Measurements from ENCODE around the gene ZNF837.

The ZNF837 gene

GRCh38 chr19:58335630-58336029 lies 45.2 kb downstream of the ZNF837 start:
- H3K36me3 ChIP-seq (ENCODE audit: insufficient read depth, low read length): peaks cover 42% of the 10 kb centered on the region

DNA sequence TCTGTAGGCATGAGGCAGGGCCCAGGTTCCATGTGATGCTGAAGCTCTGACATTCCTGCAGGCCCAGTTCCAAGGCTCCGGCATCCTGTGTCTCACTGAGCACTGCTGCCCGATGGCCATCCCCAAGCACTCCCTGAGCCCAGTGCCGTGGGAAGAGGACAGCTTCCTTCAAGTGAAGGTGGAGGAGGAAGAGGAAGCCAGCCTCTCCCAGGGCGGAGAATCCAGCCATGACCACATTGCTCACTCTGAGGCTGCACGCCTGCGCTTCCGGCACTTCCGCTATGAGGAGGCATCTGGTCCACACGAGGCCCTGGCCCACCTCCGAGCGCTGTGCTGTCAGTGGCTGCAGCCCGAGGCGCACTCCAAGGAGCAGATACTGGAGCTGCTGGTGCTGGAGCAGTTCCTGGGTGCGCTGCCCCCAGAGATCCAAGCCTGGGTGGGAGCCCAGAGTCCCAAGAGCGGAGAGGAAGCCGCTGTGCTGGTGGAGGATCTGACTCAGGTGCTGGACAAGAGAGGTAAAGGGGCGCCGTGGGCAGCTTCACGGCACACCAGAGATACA lies 46.1 kb downstream of the ZNF837 start:
- Histone ChIP-seq H3K36me3 (ENCODE audit: insufficient read depth, low read length) (peaks cover 42% of the 10 kb centered on the region), H3K9ac (ENCODE audit: low read length) (no peak overlapping the region), H3K4me1 (ENCODE audit: insufficient read depth, low read length) (no peaks in the 10 kb centered on the region), H3K27me3 (ENCODE audit: control insufficient read depth in 1 of 2, insufficient read depth in 2 of 2, low read length in 2 of 2) (no peaks in the 10 kb centered on the region), H3K9me3 (ENCODE audit: low read length) (no peaks in the 10 kb centered on the region), H3K4me3 (ENCODE audit: low read depth in 1 of 2, low read length in 2 of 2) (no peak overlapping the region), H3K27ac (ENCODE audit: low read depth, low read length) (no peak overlapping the region)

More at GRCh38 chr19:58335630-58336029, 45.2 kb downstream of the ZNF837 start:
- no peak overlapping the region for H3K9ac ChIP-seq (ENCODE audit: low read length)
- no peaks in the 10 kb centered on the region for H3K9me3 ChIP-seq (ENCODE audit: low read length)
- H3K27ac ChIP-seq (ENCODE audit: low read depth, low read length): no peak overlapping the region
- H3K4me3 ChIP-seq (ENCODE audit: low read depth in 1 of 2, low read length in 2 of 2): no peak overlapping the region
- no peaks in the 10 kb centered on the region for H3K27me3 ChIP-seq (ENCODE audit: control insufficient read depth in 1 of 2, insufficient read depth in 2 of 2, low read length in 2 of 2)
- no peaks in the 10 kb centered on the region for H3K4me1 ChIP-seq (ENCODE audit: insufficient read depth, low read length)

DNA sequence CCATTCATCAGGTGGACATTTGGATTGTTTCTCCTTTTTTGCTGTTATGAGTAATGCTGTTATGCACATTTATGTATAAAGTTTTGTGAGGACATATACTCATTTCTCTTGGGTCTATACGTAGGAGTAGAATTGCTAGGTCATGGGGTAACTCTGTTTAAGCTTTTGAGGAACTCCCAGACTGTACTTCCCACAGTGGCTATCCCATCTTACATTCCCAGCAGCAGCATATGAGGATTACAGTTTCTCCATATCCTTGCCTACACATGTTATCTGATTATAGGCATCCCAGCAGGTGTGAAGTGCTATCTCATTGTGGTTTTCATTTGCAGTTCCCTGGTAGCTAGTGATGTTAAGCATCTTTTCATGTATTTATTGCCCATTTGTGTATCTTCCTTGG lies 48.1 kb downstream of the ZNF837 start:
- Histone ChIP-seq H3K4me3 (ENCODE audit: low read depth in 1 of 2, low read length in 2 of 2) (no peak overlapping the region), H3K36me3 (ENCODE audit: insufficient read depth, low read length) (peaks cover 26% of the 10 kb centered on the region), H3K9ac (ENCODE audit: low read length) (no peak overlapping the region), H3K27ac (ENCODE audit: low read depth, low read length) (no peak overlapping the region), H3K9me3 (ENCODE audit: low read length) (no peaks in the 10 kb centered on the region), H3K27me3 (ENCODE audit: control insufficient read depth in 1 of 2, insufficient read depth in 2 of 2, low read length in 2 of 2) (no peaks in the 10 kb centered on the region), H3K4me1 (ENCODE audit: insufficient read depth, low read length) (peaks cover 10% of the 10 kb centered on the region)

- no peak overlapping the region for H3K27ac ChIP-seq (ENCODE audit: low read depth, low read length)
- peaks cover 22% of the 10 kb centered on the region for H3K4me1 ChIP-seq (ENCODE audit: insufficient read depth, low read length)
- H3K9ac ChIP-seq (ENCODE audit: low read length): no peak overlapping the region
Observed at GRCh38 chr19:58330458-58330857, 50.4 kb downstream of the ZNF837 start.

DNA sequence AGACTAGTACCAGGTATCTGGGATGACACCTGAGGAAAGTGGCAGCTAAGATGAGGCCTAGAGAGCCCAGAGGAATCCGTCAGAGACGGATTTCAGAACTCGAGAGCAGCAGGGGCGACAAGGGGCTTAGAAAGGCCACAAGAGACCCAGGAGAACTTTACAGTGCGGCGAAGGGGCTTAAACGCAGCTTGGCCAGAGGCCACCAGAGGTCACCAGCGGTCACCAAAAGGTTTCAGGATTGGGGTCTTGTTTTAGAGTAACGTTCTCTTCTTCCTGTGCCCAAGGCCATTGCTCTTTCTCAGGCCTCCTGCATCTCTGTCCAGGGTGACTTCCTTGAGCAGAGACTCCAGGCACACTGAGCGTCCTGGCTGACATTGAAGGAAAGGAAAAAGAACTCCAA lies 51.8 kb downstream of the ZNF837 start:
- H3K4me1 ChIP-seq (ENCODE audit: insufficient read depth, low read length): peaks cover 22% of the 10 kb centered on the region
- H3K9me3 ChIP-seq (ENCODE audit: low read length): no peaks in the 10 kb centered on the region
- H3K27me3 ChIP-seq (ENCODE audit: control insufficient read depth in 1 of 2, insufficient read depth in 2 of 2, low read length in 2 of 2): no peaks in the 10 kb centered on the region
- H3K9ac ChIP-seq (ENCODE audit: low read length): no peak overlapping the region
- H3K27ac ChIP-seq (ENCODE audit: low read depth, low read length): no peak overlapping the region
- H3K36me3 ChIP-seq (ENCODE audit: insufficient read depth, low read length): no peaks in the 10 kb centered on the region
- no peak overlapping the region for H3K4me3 ChIP-seq (ENCODE audit: low read depth in 1 of 2, low read length in 2 of 2)

More at GRCh38 chr19:58330458-58330857, 50.4 kb downstream of the ZNF837 start:
- H3K27me3 ChIP-seq (ENCODE audit: control insufficient read depth in 1 of 2, insufficient read depth in 2 of 2, low read length in 2 of 2): no peaks in the 10 kb centered on the region
- no peaks in the 10 kb centered on the region for H3K9me3 ChIP-seq (ENCODE audit: low read length)
- no peak overlapping the region for H3K4me3 ChIP-seq (ENCODE audit: low read depth in 1 of 2, low read length in 2 of 2)
- H3K36me3 ChIP-seq (ENCODE audit: insufficient read depth, low read length): peaks cover 8% of the 10 kb centered on the region

DNA sequence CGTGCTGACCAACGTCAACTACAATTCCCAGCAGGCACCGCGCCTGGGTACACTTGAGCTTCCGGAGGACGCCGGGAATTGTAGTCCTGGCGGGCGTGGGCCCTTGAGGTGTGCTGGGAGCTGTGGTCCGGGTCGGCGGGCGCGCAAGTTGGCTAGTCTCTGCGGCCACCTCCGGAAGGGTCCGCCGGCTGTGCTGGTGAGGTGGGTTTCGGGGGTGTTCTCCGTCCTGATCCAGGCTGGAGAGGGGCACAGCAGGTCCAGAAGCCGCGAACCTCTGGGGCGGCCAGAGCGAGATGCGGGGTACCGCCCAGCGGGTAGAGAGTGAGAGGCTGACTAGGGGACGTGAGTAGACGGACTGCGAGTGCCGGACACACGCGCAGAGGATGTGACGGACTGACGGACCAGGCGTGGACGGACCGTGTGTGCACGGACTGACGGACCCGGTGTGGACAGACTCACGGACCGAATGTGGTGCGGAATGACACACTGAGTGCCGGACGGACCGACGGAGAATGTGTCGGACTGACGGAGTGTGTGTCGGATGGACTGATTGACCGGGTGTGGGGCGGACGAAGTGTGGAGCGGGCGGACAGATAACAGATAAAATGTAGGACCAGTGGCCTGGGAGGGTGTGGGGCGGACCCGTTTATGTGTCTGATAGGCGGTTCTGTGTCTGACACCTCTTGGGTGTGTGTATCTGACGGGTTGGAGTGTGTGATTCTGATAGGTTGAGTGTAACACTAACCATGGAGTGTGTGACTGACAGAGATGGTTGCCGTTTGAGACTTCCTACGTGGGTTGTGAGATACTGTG lies 53.7 kb downstream of the ZNF837 start, which contains the start of gene ZSCAN22:
Gene ZSCAN22 (plus strand): TSS at position 81 of the 813 bp plus-strand sequence. CDS start 7,809 bp downstream, outside the sequence.
- Histone ChIP-seq H3K4me1 (ENCODE audit: insufficient read depth, low read length) (peaks cover 22% of the 10 kb centered on the region), H3K36me3 (ENCODE audit: insufficient read depth, low read length) (no peaks in the 10 kb centered on the region), H3K27me3 (ENCODE audit: control insufficient read depth in 1 of 2, insufficient read depth in 2 of 2, low read length in 2 of 2) (no peaks in the 10 kb centered on the region), H3K27ac (ENCODE audit: low read depth, low read length) (peak within 1 kb of the TSS; percentile 89), H3K4me3 (ENCODE audit: low read depth in 1 of 2, low read length in 2 of 2) (peak within 1 kb of the TSS; percentile 72 to 80), H3K9me3 (ENCODE audit: low read length) (no peaks in the 10 kb centered on the region), H3K9ac (ENCODE audit: low read length) (peak within 1 kb of the TSS; percentile 72)

DNA sequence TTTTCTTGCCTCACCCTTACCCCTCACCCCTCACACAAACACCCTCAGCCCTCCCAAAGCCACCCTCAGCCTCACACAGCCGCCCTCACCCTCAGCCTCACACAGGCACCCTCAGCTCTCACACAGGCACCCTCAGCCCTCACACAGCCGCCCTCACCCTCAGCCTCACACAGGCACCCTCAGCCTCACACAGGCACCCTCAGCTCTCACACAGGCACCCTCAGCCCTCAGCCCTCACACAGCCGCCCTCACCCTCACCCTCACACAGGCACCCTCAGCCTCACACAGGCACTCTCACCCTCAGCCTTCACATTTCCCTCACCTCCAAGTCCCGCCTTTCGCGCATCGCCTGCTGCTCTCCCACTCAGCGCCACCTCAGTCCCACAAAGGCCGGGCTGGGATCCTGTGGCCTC lies 54.3 kb downstream of the ZNF837 start:
- H3K4me1 ChIP-seq (ENCODE audit: insufficient read depth, low read length): peaks cover 22% of the 10 kb centered on the region
- no peaks in the 10 kb centered on the region for H3K9me3 ChIP-seq (ENCODE audit: low read length)
- peak overlapping the region; percentile 72 to 80 for H3K4me3 ChIP-seq (ENCODE audit: low read depth in 1 of 2, low read length in 2 of 2)
- no peaks in the 10 kb centered on the region for H3K27me3 ChIP-seq (ENCODE audit: control insufficient read depth in 1 of 2, insufficient read depth in 2 of 2, low read length in 2 of 2)
- peak overlapping the region; percentile 89 for H3K27ac ChIP-seq (ENCODE audit: low read depth, low read length)
- peak overlapping the region; percentile 72 for H3K9ac ChIP-seq (ENCODE audit: low read length)
- no peaks in the 10 kb centered on the region for H3K36me3 ChIP-seq (ENCODE audit: insufficient read depth, low read length)

GRCh38 chr19:58325311-58326022 lies 55.4 kb downstream of the ZNF837 start:
- peak overlapping the region; percentile 72 to 80 for H3K4me3 ChIP-seq (ENCODE audit: low read depth in 1 of 2, low read length in 2 of 2)
- H3K27ac ChIP-seq (ENCODE audit: low read depth, low read length): no peak overlapping the region

GRCh38 chr19:58319241-58319640 lies 61.6 kb downstream of the ZNF837 start:
- H3K27ac ChIP-seq (ENCODE audit: low read depth, low read length): no peak overlapping the region
- no peaks in the 10 kb centered on the region for H3K27me3 ChIP-seq (ENCODE audit: control insufficient read depth in 1 of 2, insufficient read depth in 2 of 2, low read length in 2 of 2)
- H3K36me3 ChIP-seq (ENCODE audit: insufficient read depth, low read length): peaks cover 28% of the 10 kb centered on the region
- H3K9me3 ChIP-seq (ENCODE audit: low read length): no peaks in the 10 kb centered on the region
- no peaks in the 10 kb centered on the region for H3K4me1 ChIP-seq (ENCODE audit: insufficient read depth, low read length)
- H3K9ac ChIP-seq (ENCODE audit: low read length): no peak overlapping the region
- H3K4me3 ChIP-seq (ENCODE audit: low read depth in 1 of 2, low read length in 2 of 2): no peak overlapping the region

More at GRCh38 chr19:58325311-58326022, 55.4 kb downstream of the ZNF837 start:
- peaks cover 22% of the 10 kb centered on the region for H3K4me1 ChIP-seq (ENCODE audit: insufficient read depth, low read length)
- H3K9me3 ChIP-seq (ENCODE audit: low read length): no peaks in the 10 kb centered on the region
- no peaks in the 10 kb centered on the region for H3K27me3 ChIP-seq (ENCODE audit: control insufficient read depth in 1 of 2, insufficient read depth in 2 of 2, low read length in 2 of 2)
- no peaks in the 10 kb centered on the region for H3K36me3 ChIP-seq (ENCODE audit: insufficient read depth, low read length)
- peak overlapping the region; percentile 72 for H3K9ac ChIP-seq (ENCODE audit: low read length)

DNA sequence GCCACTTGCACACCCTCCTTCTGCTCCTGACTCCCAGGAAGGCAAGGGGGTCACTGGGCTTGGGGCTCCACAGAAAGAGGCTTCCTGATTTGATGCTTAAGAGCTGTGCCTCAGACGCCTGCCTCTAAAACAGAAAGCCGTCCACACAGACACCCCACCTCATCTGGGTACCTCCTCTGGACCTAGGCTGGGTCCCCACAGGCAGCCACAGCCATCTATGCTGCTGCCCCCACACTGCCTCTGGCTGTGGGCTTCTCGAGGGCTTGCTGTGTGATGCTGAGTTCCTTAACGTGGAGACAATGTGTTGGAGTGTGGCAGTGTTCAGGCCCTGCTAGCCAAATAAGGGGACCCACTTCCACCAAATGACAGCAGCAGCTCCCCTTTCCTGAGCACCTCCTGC lies 62.5 kb downstream of the ZNF837 start:
- Histone ChIP-seq H3K4me1 (ENCODE audit: insufficient read depth, low read length) (no peaks in the 10 kb centered on the region), H3K9me3 (ENCODE audit: low read length) (no peaks in the 10 kb centered on the region), H3K27ac (ENCODE audit: low read depth, low read length) (no peak overlapping the region), H3K4me3 (ENCODE audit: low read depth in 1 of 2, low read length in 2 of 2) (no peak overlapping the region), H3K27me3 (ENCODE audit: control insufficient read depth in 1 of 2, insufficient read depth in 2 of 2, low read length in 2 of 2) (no peaks in the 10 kb centered on the region), H3K9ac (ENCODE audit: low read length) (no peak overlapping the region), H3K36me3 (ENCODE audit: insufficient read depth, low read length) (peaks cover 36% of the 10 kb centered on the region)
